HFFc6 (cell line): ENCODE data around the gene ALDH3B2. TPM values are rescaled to one million over a fixed set of nuclear protein-coding genes. Genes with fewer than 3 reads are reported as not detected.
A peak's percentile ranks its signal among the peaks of the same experiment; 100 is the strongest.

Experiments used
- DNase-seq: peaks from one replicate; pipeline ENCODE4 v3.0.0-alpha.2; 2018
- H3K27ac Mint-ChIP-seq: 2 replicates; pipeline ENCODE4 v1.8.0; 2020; ENCODE audit warnings: mild to moderate bottlenecking, mixed read lengths
- H3K27me3 Mint-ChIP-seq: 2 replicates; pipeline ENCODE4 v1.8.0; 2021; ENCODE audit warnings: mild to moderate bottlenecking, moderate library complexity, mixed read lengths; ENCODE audit not compliant: insufficient read depth
- H3K36me3 Mint-ChIP-seq: 2 replicates; pipeline ENCODE4 v1.8.0; 2021; ENCODE audit warnings: low read depth, mixed read lengths
- H3K4me1 Mint-ChIP-seq: 2 replicates; pipeline ENCODE4 v1.8.0; 2020; ENCODE audit warnings: low read depth, mixed read lengths
- H3K4me3 Mint-ChIP-seq: 2 replicates; pipeline ENCODE4 v1.8.0; 2020; ENCODE audit warnings: mild to moderate bottlenecking, moderate library complexity, mixed read lengths
- H3K9me3 Mint-ChIP-seq: 2 replicates; pipeline ENCODE4 v1.8.0; 2020; ENCODE audit warnings: mild to moderate bottlenecking, mixed read lengths
- total RNA-seq, 6 experiments: library from RNA; stranded (reverse); fragmentation: NEBNext Ultra II Directional; extraction: Animal tissue kit (Norgen Biotek cat#: 25700); gene quantifications; 2 replicates in 1 of 6; 3 replicates in 5 of 6; pipeline ENCODE4 v1.2.3, GENCODE V29; 2021
- TF ChIP-seq, protein P1 (sequence below): fragments of 200-600 bp; sonication (generic); IDR thresholded peaks from 2 replicates; pipeline ENCODE4 v1.5.0; 2021; ENCODE audit warnings: antibody characterized with exemption, mild to moderate bottlenecking

Gene ALDH3B2
- total RNA-seq, 6 experiments from 2014 or later, result not detected

DNA sequence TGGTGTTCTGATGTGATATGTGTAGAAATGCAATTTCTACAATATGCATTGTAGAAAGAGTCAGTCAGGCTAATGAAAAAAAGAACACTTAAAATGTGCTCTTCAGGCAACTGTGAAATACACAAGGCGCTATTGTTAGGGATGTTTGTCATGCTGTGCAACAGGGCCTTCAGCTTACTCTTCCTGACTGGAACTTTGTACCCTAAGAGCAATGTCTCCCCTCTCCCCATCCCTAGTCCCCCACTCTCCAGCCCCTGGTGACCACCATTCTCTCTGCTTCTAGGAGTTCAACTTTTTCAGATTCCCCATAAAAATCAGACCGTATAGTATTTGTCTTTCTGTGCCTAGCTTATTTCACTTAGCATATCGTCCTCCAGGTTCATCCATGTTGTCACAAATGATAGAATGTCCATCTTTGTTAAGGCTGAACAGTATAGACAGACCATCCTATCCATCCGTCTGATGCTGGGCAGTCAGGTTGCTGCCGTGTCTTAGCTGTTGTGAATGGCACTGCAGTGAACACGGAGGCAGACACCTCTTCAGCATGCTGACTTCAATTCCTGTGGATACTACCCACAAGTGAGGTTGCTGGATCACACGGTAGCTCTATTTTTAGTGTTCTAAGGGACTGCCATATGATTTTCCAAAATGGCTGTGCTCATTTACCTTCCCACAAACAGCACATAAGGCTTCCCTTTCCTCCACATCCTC, 57.0 kb downstream of the ALDH3B2 start:
- H3K4me1 Mint-ChIP-seq, result no peaks in the 10 kb centered on the region
- no peaks in the 10 kb centered on the region; the same call in 1 of the 2 replicates for H3K9me3 Mint-ChIP-seq
- TF ChIP-seq, protein P1, sequence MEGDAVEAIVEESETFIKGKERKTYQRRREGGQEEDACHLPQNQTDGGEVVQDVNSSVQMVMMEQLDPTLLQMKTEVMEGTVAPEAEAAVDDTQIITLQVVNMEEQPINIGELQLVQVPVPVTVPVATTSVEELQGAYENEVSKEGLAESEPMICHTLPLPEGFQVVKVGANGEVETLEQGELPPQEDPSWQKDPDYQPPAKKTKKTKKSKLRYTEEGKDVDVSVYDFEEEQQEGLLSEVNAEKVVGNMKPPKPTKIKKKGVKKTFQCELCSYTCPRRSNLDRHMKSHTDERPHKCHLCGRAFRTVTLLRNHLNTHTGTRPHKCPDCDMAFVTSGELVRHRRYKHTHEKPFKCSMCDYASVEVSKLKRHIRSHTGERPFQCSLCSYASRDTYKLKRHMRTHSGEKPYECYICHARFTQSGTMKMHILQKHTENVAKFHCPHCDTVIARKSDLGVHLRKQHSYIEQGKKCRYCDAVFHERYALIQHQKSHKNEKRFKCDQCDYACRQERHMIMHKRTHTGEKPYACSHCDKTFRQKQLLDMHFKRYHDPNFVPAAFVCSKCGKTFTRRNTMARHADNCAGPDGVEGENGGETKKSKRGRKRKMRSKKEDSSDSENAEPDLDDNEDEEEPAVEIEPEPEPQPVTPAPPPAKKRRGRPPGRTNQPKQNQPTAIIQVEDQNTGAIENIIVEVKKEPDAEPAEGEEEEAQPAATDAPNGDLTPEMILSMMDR, result no peak
- no peak overlapping the region for H3K4me3 Mint-ChIP-seq
- peaks cover 29% of the 10 kb centered on the region for H3K27me3 Mint-ChIP-seq
- DNase-seq, result no peak
- H3K36me3 Mint-ChIP-seq, result peaks cover 4% of the 10 kb centered on the region; the same call in 1 of the 2 replicates
- H3K27ac Mint-ChIP-seq, result no peak overlapping the region

DNA sequence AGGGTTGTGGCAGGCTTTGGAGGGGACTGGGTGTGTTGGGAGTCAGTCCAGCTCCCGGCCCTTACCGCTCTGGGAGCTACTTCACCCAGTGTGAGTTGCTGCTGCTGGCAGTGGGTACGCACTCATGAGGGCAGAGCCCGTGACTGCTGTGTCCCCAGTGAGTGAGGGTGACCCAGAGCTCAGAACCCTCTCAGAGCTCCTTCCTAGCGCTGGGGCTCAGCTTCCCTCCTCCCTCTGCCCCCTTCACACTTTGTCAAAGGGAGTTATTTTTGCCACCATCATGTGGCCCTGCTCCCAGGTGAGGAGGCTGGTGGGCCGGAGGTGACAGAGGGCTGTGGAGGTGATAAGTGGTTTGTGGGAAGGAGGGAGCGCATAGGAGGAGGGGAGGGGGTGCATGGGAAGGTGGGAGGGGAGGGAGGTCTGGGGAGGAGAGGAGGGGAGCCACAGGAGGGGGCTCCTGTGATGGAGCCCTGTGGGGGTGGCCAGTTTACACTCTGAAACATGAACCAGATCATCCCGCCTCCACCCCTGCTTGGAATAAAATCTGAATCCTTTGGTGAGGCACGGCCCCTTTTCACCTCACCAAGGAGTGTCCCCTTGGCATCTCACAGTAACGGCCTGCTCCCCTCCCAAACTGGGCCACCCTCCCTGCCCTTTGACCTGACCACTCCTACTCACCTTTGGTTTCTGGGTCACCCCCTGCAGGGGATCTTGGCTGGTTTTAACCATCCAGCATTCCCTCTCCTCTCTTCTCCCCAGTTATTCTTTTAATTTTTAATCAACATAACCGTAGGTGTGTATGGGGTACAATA, 57.8 kb downstream of the ALDH3B2 start:
- TF ChIP-seq, protein P1, result no peak
- Mint-ChIP-seq H3K9me3 (no peaks in the 10 kb centered on the region; the same call in 1 of the 2 replicates), H3K27ac (no peak overlapping the region), H3K27me3 (peaks cover 26% of the 10 kb centered on the region), H3K36me3 (peaks cover 4% of the 10 kb centered on the region; the same call in 1 of the 2 replicates), H3K4me3 (no peak overlapping the region), H3K4me1 (no peaks in the 10 kb centered on the region)
- no peak for DNase-seq

DNA sequence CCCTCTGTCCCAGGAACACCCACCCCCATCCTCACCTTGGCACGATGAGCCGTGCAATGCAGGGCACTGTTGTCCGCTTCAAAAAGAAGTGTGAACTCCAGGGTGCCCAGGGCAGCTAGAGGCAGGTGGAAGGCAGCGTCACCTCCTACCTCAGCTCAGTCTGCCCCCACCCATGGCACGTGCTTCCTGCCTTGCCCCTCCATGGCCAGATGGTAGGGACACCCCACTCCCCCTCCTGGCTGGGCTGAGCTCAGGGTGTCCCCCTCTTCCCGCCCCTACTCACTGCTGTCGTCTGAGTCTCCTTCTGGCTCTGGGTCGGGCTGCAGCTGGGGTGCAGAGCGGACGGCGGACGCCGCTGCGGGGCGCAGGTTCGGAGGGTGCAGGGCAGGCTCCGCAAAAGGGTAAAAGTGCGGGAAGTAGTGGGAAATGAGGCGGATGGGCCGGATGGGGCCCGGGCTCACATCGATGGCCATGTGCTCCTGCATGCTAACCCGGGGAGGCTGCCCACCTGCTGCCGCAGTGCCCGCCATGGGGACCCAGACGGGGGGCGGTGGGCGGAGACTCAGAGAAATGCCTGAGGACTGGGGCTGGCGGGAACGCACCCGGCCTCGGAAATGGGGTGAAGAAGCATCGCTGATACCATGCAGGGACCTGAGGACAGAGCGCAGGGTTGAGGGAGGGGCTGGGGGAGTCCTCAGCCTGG, 58.5 kb downstream of the ALDH3B2 start:
- no peaks in the 10 kb centered on the region for H3K4me1 Mint-ChIP-seq
- TF ChIP-seq, protein P1, result peak; percentile 38; the same call in 1 of the 2 replicates
- DNase-seq, result no peak
- no peak overlapping the region for H3K4me3 Mint-ChIP-seq
- H3K27ac Mint-ChIP-seq, result no peak overlapping the region
- H3K36me3 Mint-ChIP-seq, result peaks cover 4% of the 10 kb centered on the region; the same call in 1 of the 2 replicates
- no peaks in the 10 kb centered on the region; the same call in 1 of the 2 replicates for H3K9me3 Mint-ChIP-seq
- peaks cover 22% of the 10 kb centered on the region for H3K27me3 Mint-ChIP-seq

DNA sequence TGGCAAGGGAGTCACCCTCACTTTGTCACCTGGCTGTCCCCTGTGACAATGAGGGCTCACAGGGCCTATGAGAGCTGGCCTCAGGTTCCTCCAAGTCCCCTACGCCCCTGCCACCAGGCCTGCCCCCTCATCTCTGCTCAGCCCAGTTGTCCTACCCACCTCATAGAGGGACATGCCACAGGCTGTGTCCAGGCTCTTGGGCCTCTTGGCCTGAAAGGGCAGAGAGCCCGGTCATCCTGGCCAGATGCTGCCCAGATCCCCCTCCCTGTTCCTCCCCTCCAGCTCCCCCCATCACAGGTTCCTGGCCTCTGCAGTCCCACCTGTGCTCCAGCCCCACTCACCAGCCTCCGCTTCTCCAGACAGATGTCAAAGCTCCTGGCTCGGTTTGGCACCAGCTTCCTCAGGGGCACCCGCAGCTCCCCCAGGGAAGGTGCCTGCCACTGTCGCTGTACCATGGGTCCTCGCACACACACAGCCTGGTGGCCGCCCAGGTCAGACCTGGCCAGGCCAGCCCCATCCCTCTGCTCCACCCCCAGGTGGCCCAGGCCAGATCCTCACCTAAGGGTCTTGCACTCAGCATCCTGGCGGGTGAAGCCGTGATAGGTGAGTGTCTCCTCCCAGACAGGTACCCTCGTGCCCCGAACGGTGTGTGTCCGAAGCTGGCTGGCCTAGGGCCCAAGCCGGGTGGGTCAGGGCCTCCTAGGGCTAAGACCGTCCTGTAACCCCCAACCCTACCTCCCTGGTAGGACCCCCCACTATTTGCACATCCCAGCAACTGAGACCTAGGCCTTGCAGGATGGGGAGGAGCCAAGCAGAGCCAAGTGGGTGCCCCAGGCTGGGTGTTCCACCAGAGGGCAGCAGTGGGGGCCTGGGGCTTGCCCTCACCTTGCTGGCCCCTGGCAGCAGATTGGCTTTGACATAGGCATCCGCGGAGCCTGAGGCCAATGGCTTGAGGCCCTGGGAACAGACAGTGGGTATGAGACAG, 59.4 kb downstream of the ALDH3B2 start:
- Mint-ChIP-seq H3K4me1 (no peaks in the 10 kb centered on the region), H3K9me3 (no peaks in the 10 kb centered on the region; the same call in 1 of the 2 replicates), H3K4me3 (no peak overlapping the region), H3K36me3 (peaks cover 2% of the 10 kb centered on the region; the same call in 1 of the 2 replicates), H3K27ac (no peak overlapping the region; the same call in 1 of the 2 replicates), H3K27me3 (peaks cover 17% of the 10 kb centered on the region)
- TF ChIP-seq, protein P1, result peak; percentile 76
- DNase-seq, result no peak
